ENCODE results near the gene PDGFRA.

- no peak for TF ChIP-seq SIN3A (IDR thresholded peaks at IDR 0.05; ENCODE audit: borderline replicate concordance, insufficient read depth, low read length)
- no peak for TF ChIP-seq POLR2AphosphoS5 (IDR thresholded peaks at IDR 0.05; ENCODE audit: low read depth, low read length)
Observed at GRCh38 chr4:54213761-54214160, 15.3 kb upstream of the PDGFRA start.

Measured in PFSK-1 (cell line).